Retinal pigment epithelial cell (primary cell): ENCODE results near the gene SFRP5.
A peak's percentile ranks its signal among the peaks of the same experiment; 100 is the strongest.

Source experiments
- DNase-seq: peaks from one replicate; pipeline ENCODE4 v3.0.0-alpha.2; 2010; ENCODE audit warnings: low read depth
- H3K4me3 ChIP-seq: 2 replicates; pipeline ENCODE4 v1.5.1; 2011; ENCODE audit warnings: mild to moderate bottlenecking, low read length, control low read depth, moderate library complexity
- CTCF ChIP-seq: conservative IDR thresholded peaks from 2 replicates; pipeline ENCODE4 v1.5.1; 2011; ENCODE audit warnings: low read depth, low read length, control low read depth, inconsistent platforms

The SFRP5 gene

GRCh38 chr10:97785231-97785630 lies 13.4 kb upstream of the SFRP5 start:
- no peak overlapping the region for H3K4me3 ChIP-seq
- no peak for TF ChIP-seq CTCF
- no peak for DNase-seq

- TF ChIP-seq CTCF = no peak
- DNase-seq = no peak
- no peak overlapping the region for H3K4me3 ChIP-seq
These were observed 12.5 kb upstream of the SFRP5 start for GRCh38 chr10:97784200-97784810.

- peak; percentile 8 for TF ChIP-seq CTCF
- H3K4me3 ChIP-seq = no peak overlapping the region
- no peak for DNase-seq
These were observed 10.8 kb upstream of the SFRP5 start for GRCh38 chr10:97782455-97783228.

- no peak for TF ChIP-seq CTCF
- no peak overlapping the region for H3K4me3 ChIP-seq
- DNase-seq = no peak
These were observed 10.0 kb upstream of the SFRP5 start for GRCh38 chr10:97781618-97782331.

- no peak for DNase-seq
- TF ChIP-seq CTCF = no peak
- no peak overlapping the region for H3K4me3 ChIP-seq
These were observed 9.2 kb upstream of the SFRP5 start for GRCh38 chr10:97780841-97781617.

GRCh38 chr10:97779975-97780374 lies 8.2 kb upstream of the SFRP5 start:
- TF ChIP-seq CTCF = no peak
- DNase-seq = no peak
- no peak overlapping the region for H3K4me3 ChIP-seq
